22Rv1 (cell line): ENCODE data around the gene MPPED2.

ENCODE experiments used
- H3K27ac ChIP-seq: fragments of 450-650 bp; 2 replicates; pipeline ENCODE4 v1.5.1; 2017
- CTCF ChIP-seq: fragments of 450-650 bp; IDR thresholded peaks from 2 replicates; pipeline ENCODE4 v1.5.1; 2017; ENCODE audit warnings: mild to moderate bottlenecking
- ZFX ChIP-seq: fragments of 450-650 bp; IDR thresholded peaks from 2 replicates; pipeline ENCODE4 v1.6.1; 2017; ENCODE audit warnings: antibody characterized with exemption, borderline replicate concordance

The MPPED2 gene

GRCh38 chr11:30509364-30509763 is 76.8 kb downstream of the MPPED2 start:
- no peak overlapping the region for H3K27ac ChIP-seq
- TF ChIP-seq CTCF (no peak), ZFX (no peak)

GRCh38 chr11:30508594-30508993 is 77.6 kb downstream of the MPPED2 start:
- TF ChIP-seq ZFX, result no peak
- TF ChIP-seq CTCF, result no peak
- H3K27ac ChIP-seq, result no peak overlapping the region

GRCh38 chr11:30505603-30506002 is 80.5 kb downstream of the MPPED2 start:
- TF ChIP-seq CTCF (no peak), ZFX (no peak)
- H3K27ac ChIP-seq, result no peak overlapping the region

GRCh38 chr11:30504468-30504867 is 81.7 kb downstream of the MPPED2 start:
- TF ChIP-seq CTCF (no peak), ZFX (no peak)

GRCh38 chr11:30503156-30503555 is 83.0 kb downstream of the MPPED2 start:
- H3K27ac ChIP-seq, result no peak overlapping the region
- TF ChIP-seq CTCF, result no peak
- no peak for TF ChIP-seq ZFX

More at GRCh38 chr11:30504468-30504867, 81.7 kb downstream of the MPPED2 start:
- no peak overlapping the region for H3K27ac ChIP-seq

- TF ChIP-seq ZFX (no peak), CTCF (no peak)
- H3K27ac ChIP-seq, result no peak overlapping the region
Measured at GRCh38 chr11:30502305-30502704, 83.8 kb downstream of the MPPED2 start.

- TF ChIP-seq CTCF (no peak), ZFX (no peak)
- H3K27ac ChIP-seq, result no peak overlapping the region
Measured at GRCh38 chr11:30501744-30502143, 84.4 kb downstream of the MPPED2 start.
